LNCaP clone FGC (cell line): Measurements from ENCODE around the gene TRAF7.

Source experiments
- DNase-seq: peaks from one replicate; pipeline ENCODE4 v3.0.0-alpha.2; 2011; ENCODE audit warnings: low read depth
- H3K4me3 ChIP-seq: 2 replicates; pipeline ENCODE4 v1.5.1; 2011; ENCODE audit warnings: mild to moderate bottlenecking, low read depth, low read length, control low read depth
- TF ChIP-seq, protein P1 (sequence below): IDR thresholded peaks from 2 replicates; pipeline ENCODE4 v1.5.1; 2012; ENCODE audit warnings: mild to moderate bottlenecking; ENCODE audit not compliant: control insufficient read depth, insufficient read depth; ENCODE audit errors: extremely low read depth

TRAF7 gene

DNA sequence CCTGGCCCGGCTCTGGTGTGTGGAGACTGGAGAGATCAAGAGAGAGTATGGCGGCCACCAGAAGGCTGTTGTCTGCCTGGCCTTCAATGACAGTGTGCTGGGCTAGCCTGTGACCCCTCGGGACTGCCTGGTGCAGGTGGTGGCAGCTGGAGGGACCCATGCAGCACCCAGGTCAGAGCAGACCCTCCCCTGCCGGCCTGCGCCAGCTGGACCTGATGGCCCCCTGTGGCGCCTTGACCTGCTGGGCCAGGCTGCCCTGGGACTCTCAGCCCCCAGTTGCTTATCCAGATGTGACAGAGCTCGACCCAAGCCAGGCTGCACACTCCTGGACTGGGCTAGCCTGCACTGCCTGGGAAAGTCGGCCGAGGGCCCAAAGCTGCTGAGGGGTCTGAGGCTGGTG is 53.2 kb downstream of the TRAF7 start:
- no peak overlapping the region for H3K4me3 ChIP-seq
- DNase-seq = no peak
- TF ChIP-seq, protein P1, sequence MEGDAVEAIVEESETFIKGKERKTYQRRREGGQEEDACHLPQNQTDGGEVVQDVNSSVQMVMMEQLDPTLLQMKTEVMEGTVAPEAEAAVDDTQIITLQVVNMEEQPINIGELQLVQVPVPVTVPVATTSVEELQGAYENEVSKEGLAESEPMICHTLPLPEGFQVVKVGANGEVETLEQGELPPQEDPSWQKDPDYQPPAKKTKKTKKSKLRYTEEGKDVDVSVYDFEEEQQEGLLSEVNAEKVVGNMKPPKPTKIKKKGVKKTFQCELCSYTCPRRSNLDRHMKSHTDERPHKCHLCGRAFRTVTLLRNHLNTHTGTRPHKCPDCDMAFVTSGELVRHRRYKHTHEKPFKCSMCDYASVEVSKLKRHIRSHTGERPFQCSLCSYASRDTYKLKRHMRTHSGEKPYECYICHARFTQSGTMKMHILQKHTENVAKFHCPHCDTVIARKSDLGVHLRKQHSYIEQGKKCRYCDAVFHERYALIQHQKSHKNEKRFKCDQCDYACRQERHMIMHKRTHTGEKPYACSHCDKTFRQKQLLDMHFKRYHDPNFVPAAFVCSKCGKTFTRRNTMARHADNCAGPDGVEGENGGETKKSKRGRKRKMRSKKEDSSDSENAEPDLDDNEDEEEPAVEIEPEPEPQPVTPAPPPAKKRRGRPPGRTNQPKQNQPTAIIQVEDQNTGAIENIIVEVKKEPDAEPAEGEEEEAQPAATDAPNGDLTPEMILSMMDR = no peak

DNA sequence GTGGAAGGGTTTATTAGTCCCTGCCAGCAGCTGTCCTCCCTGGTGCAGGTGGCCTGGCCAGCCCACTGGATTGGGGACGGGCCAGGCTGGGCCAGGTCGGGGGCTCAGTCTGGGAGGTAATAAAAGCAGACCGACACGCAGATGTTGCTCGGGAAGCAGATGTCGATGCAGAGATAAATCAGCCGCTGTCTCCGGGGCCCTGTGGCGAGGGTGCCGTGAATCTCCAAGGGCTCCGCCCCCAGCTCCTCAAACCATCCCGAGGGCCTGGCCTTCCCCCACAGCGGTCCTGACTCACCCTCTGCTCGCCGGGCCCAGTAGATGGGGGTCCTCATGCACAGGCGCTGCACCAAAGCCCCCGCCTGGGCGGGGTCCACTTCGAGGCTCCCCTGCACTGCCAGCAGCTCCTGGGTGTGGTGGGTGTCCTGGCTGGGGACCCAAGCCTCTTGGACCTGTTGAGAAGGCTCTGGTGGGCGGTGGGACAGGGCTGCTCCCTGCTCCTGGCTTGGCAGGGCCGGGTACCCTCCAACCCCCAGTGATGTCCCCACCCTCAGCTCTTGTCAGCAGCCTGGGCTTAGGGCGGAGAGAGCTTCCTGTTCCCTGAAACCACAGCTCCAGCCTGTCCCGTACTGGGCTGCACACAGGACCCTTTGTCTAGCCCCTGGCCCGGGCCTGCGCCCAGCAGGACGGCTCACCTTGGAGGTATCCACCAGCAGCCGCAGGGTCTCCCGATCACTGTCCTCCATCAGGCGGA is 53.9 kb downstream of the TRAF7 start:
- DNase-seq = no peak
- no peak overlapping the region for H3K4me3 ChIP-seq
- TF ChIP-seq, protein P1 = no peak

DNA sequence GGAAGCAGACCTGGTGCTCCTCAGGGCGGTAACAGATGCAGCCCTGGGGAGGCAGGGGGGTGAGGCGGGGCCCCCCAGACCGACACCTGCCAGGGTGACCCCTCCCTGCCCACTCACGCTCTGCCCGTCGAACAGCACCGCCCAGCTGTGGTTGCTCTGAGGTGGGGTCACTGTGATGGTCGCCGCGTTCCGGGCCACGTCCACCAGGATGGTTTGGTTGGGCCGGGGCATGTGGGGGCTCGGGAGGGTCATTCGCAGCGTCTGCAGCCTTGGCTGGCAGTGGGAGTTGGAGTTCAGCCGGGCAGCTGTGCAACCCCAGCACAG is 54.4 kb downstream of the TRAF7 start:
- TF ChIP-seq, protein P1 = no peak
- H3K4me3 ChIP-seq = no peak overlapping the region
- DNase-seq = no peak

- H3K4me3 ChIP-seq = no peak within 1 kb of the TSS
- DNase-seq = no peak
- TF ChIP-seq, protein P1 = no peak
These were observed 55.1 kb downstream of the TRAF7 start, which contains the start of gene BRICD5 for GRCh38 chr16:2210386-2211365. Gene BRICD5, minus strand, starts transcription at chr16:2210863. Its CDS starts 30 bp downstream, at chr16:2210833.

GRCh38 chr16:2211923-2212347 is 56.4 kb downstream of the TRAF7 start:
- TF ChIP-seq, protein P1 = no peak
- DNase-seq = no peak
- no peak overlapping the region for H3K4me3 ChIP-seq

DNA sequence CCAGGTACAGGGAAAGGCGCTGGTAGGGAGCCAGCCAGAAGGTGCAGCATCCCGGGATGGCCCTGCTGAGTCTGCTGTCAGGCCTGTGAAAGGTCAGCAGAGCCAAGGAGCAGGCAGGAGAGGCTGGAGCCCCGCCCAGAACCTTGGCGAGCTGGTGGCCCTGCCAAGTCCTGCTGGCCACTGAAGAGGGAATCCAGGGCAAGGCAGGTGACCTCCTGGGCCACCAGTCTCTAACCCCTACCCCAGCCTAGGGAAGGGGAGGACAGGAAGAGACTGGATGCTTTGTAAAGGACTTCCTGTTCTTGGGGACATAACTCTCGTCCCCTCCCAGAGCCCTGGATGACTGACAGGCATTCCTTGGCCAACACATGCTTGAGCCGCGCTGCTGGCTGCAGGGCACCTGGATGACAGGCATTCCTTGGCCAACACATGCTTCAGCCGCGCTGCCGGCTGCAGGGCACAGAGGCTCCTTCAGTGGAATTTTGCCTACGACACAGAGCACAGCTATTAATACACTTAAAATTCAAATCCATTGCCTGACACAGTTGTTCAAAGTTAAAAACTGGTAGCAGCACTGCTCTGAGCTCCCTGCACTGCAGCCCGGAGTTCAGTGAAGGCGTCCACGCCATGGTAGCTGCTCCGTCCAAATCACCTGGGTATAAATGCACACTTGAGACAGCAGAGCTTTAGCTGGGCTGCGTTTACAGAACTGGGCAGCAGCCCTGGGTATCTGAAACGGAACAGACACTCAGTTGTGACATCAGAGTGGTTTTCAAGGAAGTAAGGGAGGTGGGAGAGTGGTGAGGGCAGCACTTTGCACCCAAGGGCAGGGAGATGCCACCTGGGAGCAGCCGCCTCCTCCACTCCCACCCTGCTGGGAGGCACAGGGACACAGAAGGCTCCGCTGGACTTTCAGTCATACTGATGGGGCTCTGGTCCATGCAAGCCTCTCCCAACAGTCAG is 57.1 kb downstream of the TRAF7 start:
- peak overlapping the region; percentile 66 for H3K4me3 ChIP-seq
- DNase-seq = peak; percentile 89
- TF ChIP-seq, protein P1 = no peak
